IgD-negative memory B cell (primary cell): ENCODE measurements around the gene WDR89. TPM values are rescaled to one million over a fixed set of nuclear protein-coding genes. Genes with fewer than 3 reads are reported as not detected.
A peak's percentile ranks its signal among the peaks of the same experiment; 100 is the strongest.
"Not testable (repeated sequence)": the region's sequence is repeated elsewhere in the genome, so short reads cannot be mapped to it uniquely, and the experiment has no call there.

Experiments used
- H3K27ac Mint-ChIP-seq, 3 donors: one replicate each; pipeline ENCODE4 v1.8.0; 2020 to 2022; ENCODE audit warnings: mild to moderate bottlenecking in 3 of 3, mixed read lengths in 3 of 3, moderate library complexity in 1 of 3
- H3K27me3 Mint-ChIP-seq: one replicate; pipeline ENCODE4 v1.8.0; 2021; ENCODE audit warnings: mixed read lengths
- H3K36me3 Mint-ChIP-seq: one replicate; pipeline ENCODE4 v1.8.0; 2020; ENCODE audit warnings: mild to moderate bottlenecking, mixed read lengths
- H3K4me1 Mint-ChIP-seq, 3 donors: one replicate each; pipeline ENCODE4 v1.8.0; 2020 to 2022; ENCODE audit warnings: mixed read lengths in 3 of 3, mild to moderate bottlenecking in 1 of 3
- H3K4me3 Mint-ChIP-seq, 4 donors: one replicate each; pipeline ENCODE4 v1.8.0; 2020 to 2022; ENCODE audit warnings: mild to moderate bottlenecking in 4 of 4, mixed read lengths in 4 of 4, moderate library complexity in 3 of 4
- H3K9me3 Mint-ChIP-seq, 3 donors: one replicate each; pipeline ENCODE4 v1.8.0; 2020 to 2021; ENCODE audit warnings: mixed read lengths in 3 of 3, mild to moderate bottlenecking in 1 of 3
- polyA plus RNA-seq: library from polyadenylated mRNA; unstranded; fragments of 300-500 nt; fragmentation: Illumina TruSeq; gene quantifications from one replicate; pipeline ENCODE4 v1.2.3, GENCODE V29; 2021

The WDR89 gene
- polyA plus RNA-seq, 1 donor from 2014 or later = 15.2 TPM

GRCh38 chr14:63636094-63636635, 5.5 kb downstream of the WDR89 start:
- peak overlapping the region in 1 of 3 donors; percentile 33 for H3K27ac Mint-ChIP-seq
- peaks cover 26 to 46% (median 31%) of the 10 kb centered on the region in 3 donors for H3K4me1 Mint-ChIP-seq
- H3K36me3 Mint-ChIP-seq = peaks cover 11% of the 10 kb centered on the region
- H3K27me3 Mint-ChIP-seq, H3K9me3 Mint-ChIP-seq: not testable (repeated sequence)
- H3K4me3 Mint-ChIP-seq = peak overlapping the region in 3 of 4 donors; percentile 6 to 77 (median 72)

GRCh38 chr14:63633801-63634200, 7.9 kb downstream of the WDR89 start:
- Mint-ChIP-seq H3K9me3 (peaks cover 2 to 4% (median 3%) of the 10 kb centered on the region in 3 donors), H3K4me3 (no peak overlapping the region)

GRCh38 chr14:63632932-63633514, 8.6 kb downstream of the WDR89 start:
- Mint-ChIP-seq H3K4me3 (no peak overlapping the region), H3K36me3 (peaks cover 12% of the 10 kb centered on the region), H3K9me3 (peaks cover 2 to 4% (median 3%) of the 10 kb centered on the region in 3 donors), H3K4me1 (peaks cover 17 to 32% (median 26%) of the 10 kb centered on the region in 3 donors), H3K27me3 (no peaks in the 10 kb centered on the region), H3K27ac (no peak overlapping the region)

More at GRCh38 chr14:63633801-63634200, 7.9 kb downstream of the WDR89 start:
- peaks cover 11% of the 10 kb centered on the region for H3K36me3 Mint-ChIP-seq
- no peak overlapping the region for H3K27ac Mint-ChIP-seq
- H3K4me1 Mint-ChIP-seq = peaks cover 20 to 37% (median 30%) of the 10 kb centered on the region in 3 donors
- no peaks in the 10 kb centered on the region for H3K27me3 Mint-ChIP-seq

GRCh38 chr14:63624701-63625100, 17.0 kb downstream of the WDR89 start:
- H3K9me3 Mint-ChIP-seq = no peaks in the 10 kb centered on the region
- H3K27me3 Mint-ChIP-seq = no peaks in the 10 kb centered on the region
- no peak overlapping the region for H3K4me3 Mint-ChIP-seq
- H3K36me3 Mint-ChIP-seq = peaks cover 6% of the 10 kb centered on the region
- peaks cover 0 to 10% (median 7%) of the 10 kb centered on the region in 3 donors for H3K4me1 Mint-ChIP-seq
- no peak overlapping the region for H3K27ac Mint-ChIP-seq

DNA sequence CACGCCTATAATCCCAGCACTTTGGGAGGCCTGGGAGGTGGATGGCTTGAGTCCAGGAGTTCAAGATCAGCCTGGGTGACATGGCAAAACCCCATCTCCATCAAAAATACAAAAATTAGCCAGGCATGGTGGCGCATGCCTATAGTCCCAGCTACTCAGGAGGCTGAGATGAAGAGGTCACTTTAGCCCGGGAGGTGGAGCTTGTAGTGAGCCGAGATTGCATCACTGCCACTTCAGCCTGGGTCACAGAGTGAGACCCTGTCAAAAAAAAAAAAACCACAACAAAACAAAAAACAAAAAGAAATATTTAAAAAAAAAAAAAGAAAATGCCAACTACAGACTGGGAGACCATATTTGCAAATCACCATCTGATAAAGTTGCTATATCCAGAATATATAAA, 17.5 kb downstream of the WDR89 start:
- Mint-ChIP-seq H3K36me3 (peaks cover 6% of the 10 kb centered on the region), H3K27me3 (no peaks in the 10 kb centered on the region), H3K27ac (peak overlapping the region in 1 of 3 donors; percentile 81), H3K4me1 (peaks cover 0 to 8% (median 8%) of the 10 kb centered on the region in 3 donors), H3K4me3 (no peak overlapping the region), H3K9me3 (no peaks in the 10 kb centered on the region)

GRCh38 chr14:63621975-63622374, 19.7 kb downstream of the WDR89 start:
- peak overlapping the region in 1 of 3 donors; percentile 33 for H3K27ac Mint-ChIP-seq
- H3K9me3 Mint-ChIP-seq, H3K4me1 Mint-ChIP-seq, H3K36me3 Mint-ChIP-seq, H3K27me3 Mint-ChIP-seq, H3K4me3 Mint-ChIP-seq: not testable (repeated sequence)

GRCh38 chr14:63616015-63616414, 25.7 kb downstream of the WDR89 start:
- Mint-ChIP-seq H3K9me3 (no peaks in the 10 kb centered on the region), H3K27ac (no peak overlapping the region), H3K36me3 (peaks cover 15% of the 10 kb centered on the region), H3K4me3 (no peak overlapping the region), H3K27me3 (no peaks in the 10 kb centered on the region), H3K4me1 (peaks cover 5 to 12% (median 10%) of the 10 kb centered on the region in 3 donors)

DNA sequence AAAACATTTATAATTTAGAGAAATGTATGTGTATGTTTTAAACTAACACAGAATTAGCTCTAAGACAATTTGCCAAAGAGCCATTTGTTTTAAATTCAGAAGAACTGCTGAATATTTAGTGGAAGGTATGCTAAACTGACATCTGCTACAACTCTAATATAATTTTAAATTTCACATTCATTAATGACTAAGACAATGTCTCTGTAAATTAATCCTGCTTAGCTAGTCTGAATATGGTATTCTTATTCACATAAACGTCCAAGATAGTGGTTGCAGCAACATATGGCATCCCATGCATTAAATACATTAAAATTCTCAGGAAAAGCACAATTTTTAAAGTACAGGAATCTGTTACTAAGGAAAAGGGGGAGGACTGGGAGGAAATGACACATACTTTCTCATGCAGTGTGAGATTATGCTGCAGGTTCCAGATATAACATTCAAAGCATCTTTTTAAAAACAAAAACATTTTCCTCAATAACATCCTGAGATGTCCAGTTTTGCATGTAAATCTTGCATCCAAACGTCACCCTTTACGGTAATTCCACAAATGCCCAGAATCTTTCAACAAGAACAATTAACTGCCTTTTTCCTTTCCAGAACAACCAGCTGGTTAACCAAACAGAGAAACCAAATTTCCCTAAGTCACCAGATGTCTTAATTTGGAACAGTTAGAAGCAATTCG, 26.9 kb downstream of the WDR89 start:
- no peaks in the 10 kb centered on the region for H3K9me3 Mint-ChIP-seq
- H3K36me3 Mint-ChIP-seq = peaks cover 18% of the 10 kb centered on the region

DNA sequence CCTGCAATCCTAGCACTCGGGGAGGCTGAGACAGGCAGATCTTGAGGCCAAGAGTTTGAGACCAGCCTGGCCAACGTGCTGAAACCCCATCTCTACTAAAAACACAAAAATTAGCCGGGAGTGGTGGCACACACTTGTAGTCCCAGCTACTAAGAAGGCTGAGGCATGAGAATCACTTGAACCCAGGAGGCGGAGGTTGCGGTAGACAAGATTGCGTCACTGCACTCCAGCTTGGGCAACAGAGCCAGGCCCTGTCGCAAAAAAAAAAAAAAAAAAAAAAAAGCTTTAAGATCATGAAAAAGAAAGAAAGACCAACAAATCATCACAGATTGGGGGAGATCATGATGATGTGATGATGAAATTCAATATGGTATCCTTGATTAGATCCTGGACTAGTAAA, 30.6 kb downstream of the WDR89 start:
- no peak overlapping the region for H3K27ac Mint-ChIP-seq
- no peaks in the 10 kb centered on the region for H3K27me3 Mint-ChIP-seq
- H3K4me3 Mint-ChIP-seq = no peak overlapping the region
- no peaks in the 10 kb centered on the region for H3K9me3 Mint-ChIP-seq
- H3K36me3 Mint-ChIP-seq = peaks cover 13% of the 10 kb centered on the region
- H3K4me1 Mint-ChIP-seq = peaks cover 3 to 11% (median 8%) of the 10 kb centered on the region in 3 donors

More for the DNA sequence above, 26.9 kb downstream of the WDR89 start:
- no peak overlapping the region for H3K4me3 Mint-ChIP-seq
- no peaks in the 10 kb centered on the region for H3K27me3 Mint-ChIP-seq
- peak overlapping the region in 1 of 3 donors; percentile 13 for H3K27ac Mint-ChIP-seq
- peaks cover 9 to 12% (median 10%) of the 10 kb centered on the region in 3 donors for H3K4me1 Mint-ChIP-seq

- Mint-ChIP-seq H3K4me3 (no peak overlapping the region), H3K27me3 (no peaks in the 10 kb centered on the region), H3K36me3 (peaks cover 5% of the 10 kb centered on the region), H3K27ac (no peak overlapping the region), H3K9me3 (no peaks in the 10 kb centered on the region), H3K4me1 (peaks cover 0 to 12% (median 3%) of the 10 kb centered on the region in 3 donors)
Measured at GRCh38 chr14:63605041-63605532, 36.6 kb downstream of the WDR89 start.

- Mint-ChIP-seq H3K4me1 (peaks cover 0 to 12% (median 3%) of the 10 kb centered on the region in 3 donors), H3K4me3 (no peak overlapping the region), H3K27me3 (no peaks in the 10 kb centered on the region), H3K9me3 (no peaks in the 10 kb centered on the region), H3K27ac (no peak overlapping the region), H3K36me3 (peaks cover 5% of the 10 kb centered on the region)
Measured at GRCh38 chr14:63604626-63605025, 37.0 kb downstream of the WDR89 start.

DNA sequence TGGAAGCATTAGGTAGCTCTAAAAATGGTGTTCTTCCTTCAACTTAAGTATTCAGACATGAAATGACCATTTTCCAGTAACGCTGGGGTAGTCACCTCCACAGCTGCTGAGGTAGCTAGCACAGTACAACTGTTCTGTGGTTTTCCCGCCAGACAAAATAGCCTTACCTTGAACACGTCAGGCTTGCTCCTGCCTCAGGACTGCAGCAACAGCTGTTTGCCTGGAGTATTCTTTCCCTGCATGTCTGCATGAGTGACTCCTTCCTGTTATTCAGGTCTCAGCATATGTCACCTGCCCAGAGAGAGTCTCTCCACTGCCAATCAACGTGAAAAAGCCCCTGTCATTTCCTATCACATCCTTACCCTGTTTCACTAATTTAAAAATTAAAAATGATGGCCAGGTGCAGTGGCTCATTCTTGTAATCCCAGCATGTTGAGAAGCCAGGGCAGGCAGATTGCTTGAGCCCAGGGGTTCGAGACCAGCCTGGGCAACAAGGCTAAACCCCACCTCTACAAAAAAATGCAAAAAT, 37.9 kb downstream of the WDR89 start:
- H3K4me3 Mint-ChIP-seq = no peak overlapping the region
- H3K9me3 Mint-ChIP-seq = no peaks in the 10 kb centered on the region

GRCh38 chr14:63598807-63599206, 42.9 kb downstream of the WDR89 start:
- Mint-ChIP-seq H3K4me3 (no peak overlapping the region), H3K27me3 (no peaks in the 10 kb centered on the region), H3K27ac (no peak overlapping the region), H3K36me3 (peaks cover 26% of the 10 kb centered on the region), H3K4me1 (peaks cover 0 to 5% (median 2%) of the 10 kb centered on the region in 3 donors), H3K9me3 (peaks cover 4 to 5% (median 4%) of the 10 kb centered on the region in 3 donors)

More for the DNA sequence above, 37.9 kb downstream of the WDR89 start:
- no peak overlapping the region for H3K27ac Mint-ChIP-seq
- H3K4me1 Mint-ChIP-seq = peaks cover 0 to 12% (median 3%) of the 10 kb centered on the region in 3 donors
- H3K27me3 Mint-ChIP-seq = no peaks in the 10 kb centered on the region
- peaks cover 9% of the 10 kb centered on the region for H3K36me3 Mint-ChIP-seq

DNA sequence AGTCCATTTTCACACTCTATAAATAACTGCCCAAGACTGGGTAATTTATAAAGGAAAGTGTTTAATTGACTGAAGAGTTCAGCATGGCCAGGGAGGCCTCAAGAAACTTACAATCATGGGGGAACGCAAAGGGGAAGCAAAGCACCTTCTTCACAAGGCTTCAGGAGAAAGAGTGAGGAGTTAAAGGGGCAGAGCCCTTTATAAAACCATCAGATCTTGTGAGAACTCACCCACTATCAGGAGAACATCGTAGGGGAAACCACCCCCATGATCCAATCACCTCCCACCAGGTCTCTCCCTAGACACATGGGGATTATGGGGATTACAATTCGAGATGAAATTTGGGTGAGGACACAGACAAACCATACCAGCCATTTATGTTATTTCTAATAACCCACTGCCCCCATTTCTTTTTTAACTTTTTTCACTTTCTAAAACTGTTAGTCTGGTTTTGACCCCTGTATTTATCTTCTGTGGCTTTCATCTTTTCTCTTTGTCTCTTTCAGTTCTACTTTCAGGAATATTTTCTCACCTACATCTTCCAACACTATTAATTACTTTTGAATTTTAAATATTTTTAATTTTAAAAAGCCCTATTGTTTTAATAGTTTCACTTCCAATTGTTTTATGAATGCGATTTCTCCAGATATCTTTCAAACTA, 44.5 kb downstream of the WDR89 start:
- Mint-ChIP-seq H3K27ac (no peak overlapping the region), H3K9me3 (peaks cover 5 to 8% (median 5%) of the 10 kb centered on the region in 3 donors), H3K27me3 (no peaks in the 10 kb centered on the region), H3K36me3 (peaks cover 23% of the 10 kb centered on the region), H3K4me1 (peaks cover 0 to 5% (median 2%) of the 10 kb centered on the region in 3 donors), H3K4me3 (no peak overlapping the region)
